ENCODE measurements around the gene USP47. TPM values are rescaled to one million over a fixed set of nuclear protein-coding genes. Genes with fewer than 3 reads are reported as not detected.

USP47 gene
- total and polyA plus RNA-seq, 9 of the 15 experiments (the other 6 are each of a cell fraction or from before 2014, with no cell fraction given), result 13.1 to 63.6 (median 34.7) TPM

- TF ChIP-seq HOMEZ (CRISPR knock-in tag; IDR thresholded peaks at IDR 0.05), result no peak
- TF ChIP-seq PATZ1 (CRISPR knock-in tag; IDR thresholded peaks at IDR 0.05; ENCODE audit: borderline replicate concordance), result no peak
- no peak for TF ChIP-seq ZNF3 (CRISPR knock-in tag; IDR thresholded peaks at IDR 0.05)
- TF ChIP-seq ARHGAP35 (IDR thresholded peaks at IDR 0.05; ENCODE audit: partially characterized antibody), result no peak
These were observed 88.1 kb downstream of the USP47 start (continued) for GRCh38 chr11:11929920-11930319.

- ATAC-seq, result peak; percentile 85
- Histone ChIP-seq H3K27me3 (ENCODE audit: control insufficient read depth in 2 of 2, insufficient read depth in 2 of 2, low read length in 2 of 2) (no peaks in the 10 kb centered on the region), H2AFZ (ENCODE audit: low read depth, low read length) (no peak overlapping the region), H3K9me3 (replicated peaks; ENCODE audit: control insufficient read depth, insufficient read depth, low read depth, low read length) (no peaks in the 10 kb centered on the region; the same call in 1 of the 2 replicates), H4K20me1 (replicated peaks; ENCODE audit: control insufficient read depth, insufficient read depth, low read length) (no peaks in the 10 kb centered on the region), H3K79me2 (ENCODE audit: control insufficient read depth, insufficient read depth, low read length) (no peaks in the 10 kb centered on the region), H3K36me3 (ENCODE audit: control insufficient read depth, insufficient read depth, low read length) (peaks cover 57% of the 10 kb centered on the region), H3K9ac (ENCODE audit: insufficient read depth in 1 of 2, low read depth in 2 of 2, low read length in 2 of 2) (no peak overlapping the region), H3K4me2 (ENCODE audit: insufficient read depth, low read length) (no peak overlapping the region), H3K4me3 (no peak overlapping the region), H3K27ac (ENCODE audit: extremely low read depth, low read depth, low read length) (no peak overlapping the region), H3K9me1 (ENCODE audit: control insufficient read depth, insufficient read depth, low read length) (no peaks in the 10 kb centered on the region), H3K4me1 (replicated peaks in 1 of 2; ENCODE audit: control insufficient read depth in 2 of 2, insufficient read depth in 2 of 2, low read length in 2 of 2) (no peaks in the 10 kb centered on the region)
- ChIA-PET CTCF (ENCODE audit: low intra/inter-chr PET ratio) (interaction anchor here (1.0 to 2.4 kb wide), 4 partner anchors 110 to 351 kb away, joined by 3 to 15 read pairs (median 6); no protein-coding TSS in a partner anchor), POLR2A (no interaction called here)
- DNase-seq (ENCODE audit: extremely low read depth in 1 of 4, low spot score in 3 of 4), result peak; percentile 26 to 59 (median 34)
- intact Hi-C loops (cut with micrococcal nuclease) (loop anchor here (1.0 kb wide), 1 partner anchor 113 kb away; no protein-coding TSS in a partner anchor), in situ Hi-C loops (cut with MboI) (no loop called here)
- peak; percentile 68 for FAIRE-seq
- BruUV-seq (replicated peaks), result no TSS peak
- WGBS (ENCODE audit: insufficient coverage, low coverage, missing lambda C conversion rate), result 67% methylated on average over 5 of the region's 5 CpGs
- TF ChIP-seq TSHZ1 (CRISPR knock-in tag; IDR thresholded peaks at IDR 0.05) (no peak), ID3 (CRISPR knock-in tag; IDR thresholded peaks at IDR 0.05) (no peak), ID3 (tag; IDR thresholded peaks at IDR 0.05) (no peak), FOXK2 (conservative IDR thresholded peaks at IDR 0.05 in 1 of 2, IDR thresholded peaks at IDR 0.05 in 1 of 2; ENCODE audit: low read depth in 2 of 2) (no peak), ZNF134 (CRISPR knock-in tag; conservative IDR thresholded peaks at IDR 0.05) (no peak), USF1 (CRISPR knock-in tag; IDR thresholded peaks at IDR 0.05) (peak; percentile 28; the same call in 1 of the 2 replicates), POLR3A (IDR thresholded peaks at IDR 0.05; ENCODE audit: borderline replicate concordance, extremely low read depth, insufficient read depth, insufficient read length) (no peak)
These were observed 89.8 kb downstream of the USP47 start for GRCh38 chr11:11931461-11932055.
